ENCODE measurements around the gene CEMIP. TPM values are rescaled to one million over a fixed set of nuclear protein-coding genes. Genes with fewer than 3 reads are reported as not detected.

The CEMIP gene
- total RNA-seq, 4 donors from 2014 or later, result 0.17 to 0.34 (median 0.26) TPM; not detected in 1

GRCh38 chr15:80976851-80977250 is 197.7 kb downstream of the CEMIP start:
- no peaks in the 10 kb centered on the region for H3K27me3 ChIP-seq
- peaks cover 5 to 58% (median 38%) of the 10 kb centered on the region in 4 donors for H3K36me3 ChIP-seq
- peaks cover 5 to 19% (median 12%) of the 10 kb centered on the region in 4 donors for H3K4me1 ChIP-seq
- no peak overlapping the region for H3K4me3 ChIP-seq
- TF ChIP-seq POLR2AphosphoS5 (IDR thresholded peaks at IDR 0.05) (no peak), CTCF (IDR thresholded peaks at IDR 0.05) (no peak), EP300 (IDR thresholded peaks at IDR 0.05) (no peak), POLR2A (IDR thresholded peaks at IDR 0.05; ENCODE audit: low read depth) (no peak)
- 96% methylated on average over 4 of the region's 4 CpGs for WGBS
- H3K27ac ChIP-seq (replicated peaks in 1 of 4), result no peak overlapping the region
- no peak for DNase-seq (ENCODE audit: extremely low spot score)
- no peaks in the 10 kb centered on the region for H3K9me3 ChIP-seq
- intact Hi-C loops (cut with DNase I), result loop anchor here (5.0 to 10.0 kb wide), 3 partner anchors 58 to 290 kb away; no protein-coding TSS in a partner anchor

GRCh38 chr15:80977627-80978036 is 198.5 kb downstream of the CEMIP start:
- no peak for DNase-seq (ENCODE audit: extremely low spot score)
- intact Hi-C loops (cut with DNase I), result loop anchor here (5.0 to 10.0 kb wide), 3 partner anchors 57 to 290 kb away; no protein-coding TSS in a partner anchor
- Histone ChIP-seq H3K27me3 (no peaks in the 10 kb centered on the region), H3K4me1 (peaks cover 5 to 19% (median 12%) of the 10 kb centered on the region in 4 donors), H3K9me3 (no peaks in the 10 kb centered on the region), H3K27ac (replicated peaks in 1 of 4) (no peak overlapping the region), H3K36me3 (peaks cover 8 to 55% (median 35%) of the 10 kb centered on the region in 4 donors), H3K4me3 (no peak overlapping the region)
- 38% methylated on average over 7 of the region's 7 CpGs for WGBS
- TF ChIP-seq POLR2A (IDR thresholded peaks at IDR 0.05; ENCODE audit: low read depth), result no peak
- no peak for TF ChIP-seq POLR2AphosphoS5 (IDR thresholded peaks at IDR 0.05)
- peak; percentile 46 to 53 (median 51) for TF ChIP-seq CTCF (IDR thresholded peaks at IDR 0.05)
- no peak for TF ChIP-seq EP300 (IDR thresholded peaks at IDR 0.05)

GRCh38 chr15:80978685-80979329 is 199.6 kb downstream of the CEMIP start:
- 94% methylated on average over 7 of the region's 7 CpGs for WGBS
- DNase-seq (ENCODE audit: extremely low spot score), result no peak
- Histone ChIP-seq H3K4me1 (peaks cover 11 to 15% (median 12%) of the 10 kb centered on the region in 4 donors), H3K36me3 (peaks cover 8 to 48% (median 35%) of the 10 kb centered on the region in 4 donors), H3K27ac (replicated peaks in 1 of 4) (no peak overlapping the region), H3K27me3 (no peaks in the 10 kb centered on the region), H3K4me3 (no peak overlapping the region), H3K9me3 (no peaks in the 10 kb centered on the region)
- intact Hi-C loops (cut with DNase I), result loop anchor here (5.0 to 10.0 kb wide), 3 partner anchors 56 to 288 kb away; no protein-coding TSS in a partner anchor
- no peak for TF ChIP-seq CTCF (IDR thresholded peaks at IDR 0.05)
- no peak for TF ChIP-seq POLR2A (IDR thresholded peaks at IDR 0.05; ENCODE audit: low read depth)
- no peak for TF ChIP-seq EP300 (IDR thresholded peaks at IDR 0.05)
- no peak for TF ChIP-seq POLR2AphosphoS5 (IDR thresholded peaks at IDR 0.05)

- Histone ChIP-seq H3K27me3 (no peaks in the 10 kb centered on the region), H3K4me3 (no peak overlapping the region), H3K36me3 (peaks cover 8 to 48% (median 35%) of the 10 kb centered on the region in 4 donors), H3K27ac (replicated peaks in 1 of 4) (no peak overlapping the region), H3K4me1 (peaks cover 12 to 20% (median 14%) of the 10 kb centered on the region in 4 donors), H3K9me3 (no peaks in the 10 kb centered on the region)
- DNase-seq (ENCODE audit: extremely low spot score), result no peak
- TF ChIP-seq POLR2AphosphoS5 (IDR thresholded peaks at IDR 0.05), result no peak
- TF ChIP-seq CTCF (IDR thresholded peaks at IDR 0.05), result no peak
- TF ChIP-seq EP300 (IDR thresholded peaks at IDR 0.05), result no peak
- no peak for TF ChIP-seq POLR2A (IDR thresholded peaks at IDR 0.05; ENCODE audit: low read depth)
- intact Hi-C loops (cut with DNase I), result loop anchor here (5.0 to 10.0 kb wide), 4 partner anchors 55 to 288 kb away; partner anchors contain the start of gene ABHD17C
- WGBS, result 87% methylated on average over 7 of the region's 8 CpGs
These were observed 200.5 kb downstream of the CEMIP start for GRCh38 chr15:80979538-80980200.
